ENCODE data around the gene ZP3.
A peak's percentile ranks its signal among the peaks of the same experiment; 100 is the strongest.
"Not testable (repeated sequence)": the region's sequence is repeated elsewhere in the genome, so short reads cannot be mapped to it uniquely, and the experiment has no call there.

Gene ZP3

GRCh38 chr7:76443846-76444245 lies 19.1 kb downstream of the ZP3 start:
- peak in 1 of 2 donors; percentile 18 for DNase-seq

GRCh38 chr7:76445577-76446008 lies 20.8 kb downstream of the ZP3 start:
- peak in 1 of 2 donors; percentile 10 for DNase-seq

GRCh38 chr7:76457017-76457416 lies 32.3 kb downstream of the ZP3 start:
- not testable (repeated sequence) for DNase-seq

GRCh38 chr7:76458504-76458903 lies 33.8 kb downstream of the ZP3 start:
- not testable (repeated sequence) for DNase-seq

- not testable (repeated sequence) for DNase-seq
These were observed 36.0 kb downstream of the ZP3 start for GRCh38 chr7:76460767-76461166.

- peak; percentile 27 to 54 for DNase-seq
These were observed 36.8 kb downstream of the ZP3 start, which contains the start of gene DTX2 for GRCh38 chr7:76461464-76462101. Gene DTX2, plus strand, starts transcription at chr7:76461709. Its CDS starts 18,801 bp downstream, at chr7:76480510.

GRCh38 chr7:76462271-76462882 lies 37.6 kb downstream of the ZP3 start:
- DNase-seq = not testable (repeated sequence)

GRCh38 chr7:76464959-76465358 lies 40.2 kb downstream of the ZP3 start:
- not testable (repeated sequence) for DNase-seq

- not testable (repeated sequence) for DNase-seq
These were observed 41.2 kb downstream of the ZP3 start for GRCh38 chr7:76465950-76466349.

- not testable (repeated sequence) for DNase-seq
These were observed 43.1 kb downstream of the ZP3 start for GRCh38 chr7:76467743-76468404.

GRCh38 chr7:76471556-76472221 lies 46.9 kb downstream of the ZP3 start:
- DNase-seq = not testable (repeated sequence)

GRCh38 chr7:76473097-76473496 lies 48.3 kb downstream of the ZP3 start:
- not testable (repeated sequence) for DNase-seq

- not testable (repeated sequence) for DNase-seq
These were observed 51.5 kb downstream of the ZP3 start for GRCh38 chr7:76476280-76476679.

GRCh38 chr7:76476742-76477474 lies 52.2 kb downstream of the ZP3 start:
- not testable (repeated sequence) for DNase-seq

- not testable (repeated sequence) for DNase-seq
These were observed 54.9 kb downstream of the ZP3 start for GRCh38 chr7:76479628-76480027.

- DNase-seq = not testable (repeated sequence)
These were observed 55.9 kb downstream of the ZP3 start for GRCh38 chr7:76480403-76481253.

- DNase-seq = not testable (repeated sequence)
These were observed 57.9 kb downstream of the ZP3 start for GRCh38 chr7:76482660-76483059.

- DNase-seq = not testable (repeated sequence)
These were observed 58.3 kb downstream of the ZP3 start for GRCh38 chr7:76483081-76483480.

- DNase-seq = not testable (repeated sequence)
These were observed 59.7 kb downstream of the ZP3 start for GRCh38 chr7:76484456-76484855.

GRCh38 chr7:76485822-76486610 lies 61.3 kb downstream of the ZP3 start:
- not testable (repeated sequence) for DNase-seq

GRCh38 chr7:76486618-76487017 lies 61.9 kb downstream of the ZP3 start:
- DNase-seq = peak; percentile 32 to 37
